Measurements from ENCODE around the gene UBE2L5.

The UBE2L5 gene

DNA sequence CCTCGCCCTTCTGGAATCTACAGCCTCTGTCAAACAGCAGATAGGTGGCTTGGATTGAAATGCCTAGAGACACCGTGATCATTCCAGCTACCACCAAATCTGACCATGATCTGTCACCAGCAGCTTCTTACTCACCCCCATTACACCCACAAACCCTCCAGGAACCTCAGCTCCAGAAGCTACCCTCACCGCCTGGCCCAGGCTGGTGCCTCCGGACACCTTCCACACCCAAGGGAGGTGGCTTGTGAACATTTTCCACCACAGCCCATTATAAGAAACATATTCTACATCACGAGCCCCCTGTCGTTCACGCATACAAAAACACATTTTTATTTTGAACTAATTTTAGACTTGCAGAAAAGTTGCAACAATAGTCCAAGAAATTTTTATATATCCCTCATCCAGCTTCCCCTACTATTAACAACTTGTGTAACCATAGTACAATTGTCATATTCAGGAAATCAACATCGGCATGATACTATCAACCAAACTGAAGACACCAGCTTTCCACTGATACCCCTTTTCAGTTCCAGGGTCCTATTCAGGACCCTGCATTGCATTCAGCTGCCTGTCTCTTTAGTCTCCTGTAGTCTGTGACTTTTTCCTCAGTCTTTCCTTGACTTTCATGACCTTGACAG is 15.4 kb upstream of the UBE2L5 start:
- DNase-seq = no peak

DNA sequence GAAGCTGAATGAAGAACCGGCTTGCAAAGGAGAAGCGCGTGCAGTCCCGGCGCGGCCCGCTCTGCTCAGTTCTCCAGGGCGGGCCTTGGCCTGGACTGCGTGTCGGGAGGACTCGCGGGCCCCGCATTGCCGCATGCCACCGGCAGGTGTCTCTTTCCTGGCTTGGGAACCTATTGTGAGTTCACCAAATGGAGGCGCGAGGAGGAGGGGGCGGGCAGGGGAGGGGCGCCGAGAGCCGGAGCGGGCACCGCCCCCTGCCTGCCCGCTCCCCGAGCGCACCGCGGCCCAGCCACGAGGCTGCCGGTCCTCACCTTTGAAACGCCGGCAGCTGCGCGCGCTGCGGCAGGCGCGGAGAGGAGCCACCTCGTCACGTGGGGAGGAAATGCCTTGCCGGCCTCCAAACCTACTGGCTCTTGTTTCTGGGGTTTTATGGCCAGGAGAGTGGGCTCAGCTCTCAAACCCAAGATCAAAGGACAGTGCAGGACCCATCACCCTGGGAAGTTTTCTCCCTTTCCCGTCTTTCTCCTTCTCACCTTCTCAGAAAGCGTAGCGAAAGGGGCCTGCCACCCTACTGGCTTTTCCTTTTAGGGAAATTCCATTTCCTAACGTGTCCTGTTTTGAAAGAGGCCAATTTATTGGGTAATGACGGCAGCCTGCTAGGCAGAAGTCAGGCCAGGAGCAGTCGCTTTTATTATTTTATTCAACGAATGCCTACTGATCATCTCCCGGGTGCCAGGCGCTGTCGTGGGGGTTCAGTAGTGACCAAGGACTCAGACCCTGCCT is 13.8 kb upstream of the UBE2L5 start:
- DNase-seq = peak; percentile 12

DNA sequence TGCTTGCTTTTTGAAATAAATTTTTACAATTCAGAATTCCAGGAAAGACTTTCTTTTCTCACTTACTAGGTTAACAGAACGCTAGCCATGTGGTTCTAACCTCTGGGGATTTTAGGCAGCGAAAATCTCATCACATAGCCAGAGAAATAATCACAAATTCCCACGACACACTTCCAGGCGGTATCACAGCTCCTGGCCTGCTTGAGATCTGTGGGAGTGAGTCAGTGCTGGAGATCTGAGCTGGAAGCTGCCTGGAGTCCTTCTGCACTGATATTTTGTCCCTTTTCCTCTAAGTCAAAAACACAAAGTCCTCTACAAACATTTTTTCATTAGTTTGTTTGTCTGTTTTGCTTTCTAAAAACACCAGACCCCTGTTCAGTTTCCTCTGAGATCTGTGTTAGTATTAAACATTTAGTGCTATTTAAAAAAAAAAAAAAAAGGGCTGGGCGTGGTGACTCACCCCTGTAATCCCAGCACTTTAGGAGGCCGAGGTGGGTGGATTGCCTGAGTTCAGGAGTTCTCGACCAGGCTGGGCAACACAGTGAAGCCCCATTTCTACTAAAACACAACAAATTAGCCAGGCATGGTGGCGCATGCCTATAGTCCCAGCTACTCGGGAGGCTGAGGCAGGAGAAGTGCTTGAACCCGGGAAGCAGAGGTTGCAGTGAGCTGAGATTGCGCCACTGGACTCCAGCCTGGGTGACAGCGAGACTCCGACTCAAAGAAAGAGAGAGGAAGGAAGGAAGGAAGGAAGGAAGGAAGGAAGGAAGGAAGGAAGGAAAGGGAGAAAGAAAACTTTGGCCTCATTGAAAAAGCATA is 12.2 kb upstream of the UBE2L5 start:
- no peak for DNase-seq

DNA sequence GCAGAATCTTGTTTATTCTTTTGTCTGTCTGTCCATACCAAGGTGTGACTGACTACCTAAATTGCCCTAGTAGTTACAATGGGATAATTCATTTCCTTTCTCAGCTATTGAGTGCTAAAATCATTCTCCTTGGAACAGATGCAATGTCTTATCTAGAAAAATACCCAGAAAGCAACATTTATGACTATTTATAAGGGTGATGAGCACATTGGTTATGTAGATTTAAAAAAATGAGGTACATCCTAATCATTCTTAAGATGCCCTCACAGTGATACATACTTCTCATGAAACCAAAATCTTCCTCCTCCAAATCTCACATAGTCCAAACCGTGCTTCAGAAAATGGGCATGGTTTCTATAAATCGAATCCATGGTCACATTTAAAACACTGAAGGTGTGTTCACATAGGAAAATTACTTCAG is 11.6 kb upstream of the UBE2L5 start:
- no peak for DNase-seq

- DNase-seq = no peak
Observed at GRCh38 chr13:30412346-30412745, 9.9 kb upstream of the UBE2L5 start.

- DNase-seq = no peak
Observed at GRCh38 chr13:30413842-30414241, 8.5 kb upstream of the UBE2L5 start.

GRCh38 chr13:30415430-30416030 is 6.8 kb upstream of the UBE2L5 start:
- DNase-seq = no peak

DNA sequence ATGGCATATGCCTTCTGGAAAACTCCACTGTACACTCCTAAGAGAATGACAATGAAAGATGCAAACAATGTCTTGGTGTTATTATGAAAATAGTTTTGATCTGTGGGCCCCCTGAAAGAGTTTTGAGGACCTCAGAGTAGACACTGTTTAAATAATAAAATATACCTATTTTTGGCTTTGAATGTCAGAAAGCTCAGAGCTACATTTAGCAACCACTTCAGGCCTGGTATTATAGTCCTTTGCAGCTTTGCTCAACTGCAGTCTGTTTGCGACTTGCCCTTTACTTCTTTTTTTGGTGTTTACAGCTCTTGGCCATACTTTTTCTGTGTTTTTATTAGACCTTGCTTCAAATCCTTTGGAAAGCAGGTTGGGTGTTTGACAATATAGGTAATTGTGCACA is 5.8 kb upstream of the UBE2L5 start:
- DNase-seq = no peak

GRCh38 chr13:30418075-30418716 is 4.1 kb upstream of the UBE2L5 start:
- DNase-seq = no peak

- DNase-seq = no peak
Observed at GRCh38 chr13:30418717-30419459, 3.4 kb upstream of the UBE2L5 start.

DNA sequence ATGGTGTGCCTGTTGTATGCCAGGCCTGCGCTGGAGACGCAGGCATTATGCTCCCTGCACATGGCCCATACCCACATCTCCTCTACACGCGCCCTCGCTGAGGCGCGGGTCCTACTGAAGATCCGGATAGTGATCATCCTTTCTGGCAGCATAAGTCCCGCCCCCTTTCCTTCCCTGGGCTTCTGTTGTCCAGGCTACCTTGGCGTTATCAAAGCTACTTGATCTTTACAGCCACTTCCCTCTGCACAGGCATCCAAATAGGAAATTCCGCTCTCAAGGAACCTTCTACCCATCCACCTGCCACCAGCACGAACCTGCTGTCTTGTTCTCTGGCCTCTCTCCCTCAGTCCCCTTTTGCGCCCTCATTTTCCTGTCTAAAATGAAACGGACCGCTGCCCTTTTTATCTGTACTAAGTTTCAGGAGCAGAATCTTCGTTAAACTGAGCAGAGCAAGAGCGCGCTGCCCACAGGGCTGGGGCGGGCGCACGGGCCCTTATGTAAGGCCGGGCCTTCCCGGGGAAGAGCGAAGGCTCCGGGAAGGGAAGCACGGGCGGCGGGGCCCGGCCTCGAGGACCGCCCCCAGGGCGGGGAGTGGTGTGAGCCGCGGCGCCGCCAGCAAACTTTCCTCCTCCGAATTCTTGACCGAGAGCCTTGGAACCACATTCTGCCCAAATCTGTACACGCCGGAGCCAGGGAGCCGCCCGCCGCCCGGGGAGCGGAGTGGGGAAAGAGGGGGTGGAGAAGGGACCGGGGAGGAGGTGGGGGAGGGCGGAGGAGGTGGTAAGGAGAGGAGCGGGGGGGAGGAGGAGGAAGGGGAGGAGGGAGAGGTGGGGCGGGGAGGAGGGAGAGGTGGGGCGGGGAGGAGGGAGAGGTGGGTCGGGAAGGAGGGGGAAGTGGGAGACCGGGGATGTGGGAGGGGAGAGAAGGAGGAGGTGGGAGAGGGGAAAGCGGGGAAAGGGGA is 920 bp upstream of the UBE2L5 start:
- DNase-seq = no peak

DNA sequence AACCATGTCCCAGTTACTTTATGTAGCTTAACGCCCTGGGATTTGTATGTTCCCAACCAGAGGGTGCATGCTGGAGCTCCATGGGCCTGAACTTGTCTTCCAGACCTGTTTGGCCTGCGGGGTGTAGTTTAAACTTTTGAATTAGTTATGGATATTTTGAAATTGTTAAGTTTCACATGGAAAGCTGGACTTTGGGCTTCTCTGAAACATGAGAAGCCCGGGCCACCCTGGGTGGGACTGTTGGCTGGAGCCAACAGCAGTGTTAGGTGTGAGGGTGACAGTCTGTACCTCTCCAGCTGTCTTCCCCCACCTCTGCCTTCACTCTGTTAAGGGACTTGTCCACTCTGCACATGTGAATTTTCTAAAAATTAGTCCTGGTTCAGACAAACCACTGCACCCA is 1.6 kb downstream of the UBE2L5 start:
- DNase-seq = no peak

GRCh38 chr13:30429235-30429634 is 6.9 kb downstream of the UBE2L5 start:
- DNase-seq = no peak

DNA sequence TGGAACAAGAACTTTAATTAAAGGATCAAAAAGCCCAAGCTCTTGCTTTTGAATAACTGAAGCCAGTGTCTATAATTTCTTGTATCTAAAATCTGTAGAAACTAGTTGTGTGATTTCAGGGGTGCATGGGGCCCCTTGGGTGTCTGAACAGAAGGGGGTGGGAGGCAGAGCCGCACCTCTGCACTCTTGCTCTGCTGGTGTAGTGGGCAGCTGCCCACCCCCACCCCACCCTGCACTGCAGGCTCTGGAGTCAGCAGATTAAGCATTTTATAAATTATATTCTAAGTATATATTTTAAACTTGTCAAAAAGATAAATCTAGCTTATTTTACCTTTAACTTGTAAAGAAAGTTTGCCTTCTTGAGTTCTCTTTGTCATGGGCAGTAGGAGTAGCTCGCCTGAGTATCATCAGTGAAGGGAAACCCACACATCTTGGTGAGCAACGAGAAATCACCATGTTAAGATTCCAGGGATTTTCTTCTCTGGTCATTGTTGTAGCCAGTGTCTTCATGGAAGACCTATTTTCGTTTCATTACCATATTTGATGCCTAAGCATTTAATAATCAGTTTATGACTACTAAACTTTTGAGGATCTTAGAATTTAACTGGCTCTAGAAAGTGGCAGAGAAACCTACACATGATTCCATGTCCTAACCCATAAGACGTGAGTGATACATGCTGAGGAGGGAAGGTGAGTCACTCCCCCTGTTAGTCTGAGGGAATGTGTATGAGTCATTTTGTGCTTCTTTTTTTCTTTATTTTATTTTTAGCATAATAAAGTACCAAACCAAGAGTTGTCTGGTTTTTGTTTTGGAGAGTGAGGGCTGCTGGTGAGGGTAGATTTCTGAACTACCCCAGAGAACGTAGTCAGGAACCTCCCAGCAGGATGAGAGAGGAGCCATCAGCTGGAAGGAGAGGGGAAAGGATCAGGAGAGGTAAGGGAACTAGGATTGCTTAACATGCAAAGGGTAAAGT is 7.7 kb downstream of the UBE2L5 start:
- no peak for DNase-seq

- no peak for DNase-seq
Observed at GRCh38 chr13:30431269-30431940, 9.1 kb downstream of the UBE2L5 start.

DNA sequence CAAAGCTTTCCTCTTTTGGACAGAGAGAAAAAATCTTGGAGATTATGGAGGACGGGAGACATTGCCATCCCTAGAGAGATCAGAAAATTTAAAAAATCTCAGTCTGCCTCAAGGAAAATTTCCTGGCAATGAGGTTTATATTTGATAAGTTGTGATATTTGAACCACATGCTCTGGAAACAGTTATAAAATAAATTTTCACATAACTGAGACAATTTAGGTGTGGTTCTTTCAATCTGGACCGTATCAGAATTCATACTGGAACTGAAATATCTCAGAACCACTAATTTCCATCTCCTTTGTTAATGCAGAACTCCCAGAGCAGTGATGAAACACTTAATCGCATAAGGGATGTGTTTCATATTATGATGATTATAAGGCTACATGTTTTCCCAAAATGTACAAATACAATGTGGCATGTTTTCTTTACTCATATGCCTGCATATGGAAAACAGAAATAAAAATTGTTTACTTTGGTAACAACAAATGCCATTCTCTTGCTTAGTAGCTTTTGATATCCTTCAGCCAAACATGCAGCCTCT is 13.7 kb downstream of the UBE2L5 start:
- DNase-seq = no peak

- DNase-seq = no peak
Observed at GRCh38 chr13:30437177-30437576, 14.9 kb downstream of the UBE2L5 start.

DNA sequence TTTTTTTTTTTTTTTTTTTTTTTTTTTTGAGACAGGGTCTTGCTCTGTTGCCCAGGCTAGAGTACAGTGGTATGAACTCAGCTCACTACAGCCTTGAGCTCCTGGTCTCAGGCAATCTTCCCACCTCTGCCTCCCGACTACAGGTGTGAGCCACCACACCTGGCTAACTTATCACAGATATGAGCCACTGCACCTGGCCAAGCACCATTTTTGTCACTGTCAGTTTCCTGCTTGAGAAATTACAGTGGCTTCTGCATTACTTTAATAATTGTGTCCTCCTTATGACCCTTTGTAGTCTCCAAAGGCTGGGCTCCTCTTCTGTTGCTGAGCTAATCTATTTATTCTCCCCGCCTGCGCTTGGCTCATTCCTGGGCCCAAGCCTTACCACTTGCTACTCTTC is 16.0 kb downstream of the UBE2L5 start:
- DNase-seq = no peak
